ENCODE results near the gene GPX1.

GPX1 gene

GRCh38 chr3:49313896-49314688 lies 44.1 kb downstream of the GPX1 start:
- no peak for DNase-seq (ENCODE audit: low read depth in 2 of 3, low spot score in 1 of 3)

DNA sequence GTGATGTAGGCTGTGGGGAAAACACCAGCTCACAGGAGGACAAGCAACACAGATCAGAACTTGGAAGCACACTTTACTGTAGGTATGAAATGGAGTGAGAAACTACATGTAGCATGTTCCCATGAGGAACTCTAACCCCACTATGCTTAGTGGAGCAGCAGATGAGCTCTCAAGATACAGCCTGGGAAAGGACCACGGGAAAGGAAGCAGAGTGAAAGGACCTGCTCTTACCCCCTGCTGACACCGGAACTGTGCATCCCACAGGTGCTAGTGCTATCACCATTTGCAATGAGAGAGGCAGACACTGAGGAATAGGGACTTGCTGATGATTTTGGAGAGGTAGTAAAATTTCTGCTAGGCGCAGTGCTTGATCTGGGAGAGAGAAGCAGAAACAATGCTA lies 46.9 kb downstream of the GPX1 start:
- no peak for DNase-seq (ENCODE audit: low read depth in 2 of 3, low spot score in 1 of 3)

GRCh38 chr3:49310677-49311076 lies 47.5 kb downstream of the GPX1 start:
- no peak for DNase-seq (ENCODE audit: low read depth in 2 of 3, low spot score in 1 of 3)

Data from stimulated activated CD4-positive, alpha-beta T cell treated with anti-CD3 and anti-CD28 coated beads, Interleukin-12 subunit alpha, Interleukin-12 subunit beta, amount 100 ng/mL, for 48 hours (primary cell).